BLaER1 (cell line): ENCODE results near the gene TMEM35A.
"Not testable (repeated sequence)": the region's sequence is repeated elsewhere in the genome, so short reads cannot be mapped to it uniquely, and the experiment has no call there.

Experiments used
- H3K27ac ChIP-seq: shearing (Covaris generic); formaldehyde crosslinking; 2 replicates; pipeline ENCODE4 v1.8.1; 2022
- H3K27me3 ChIP-seq: shearing (Covaris generic); formaldehyde crosslinking; 2 replicates; pipeline ENCODE4 v1.8.1; 2022
- H3K36me3 ChIP-seq: shearing (Covaris generic); formaldehyde crosslinking; 2 replicates; pipeline ENCODE4 v1.8.1; 2022
- H3K4me1 ChIP-seq: shearing (Covaris generic); formaldehyde crosslinking; 2 replicates; pipeline ENCODE4 v1.8.1; 2022
- H3K4me2 ChIP-seq: shearing (Covaris generic); formaldehyde crosslinking; 2 replicates; pipeline ENCODE4 v1.8.1; 2022
- H3K4me3 ChIP-seq: shearing (Covaris generic); formaldehyde crosslinking; 2 replicates; pipeline ENCODE4 v1.8.1; 2022
- H3K9ac ChIP-seq: shearing (Covaris generic); formaldehyde crosslinking; 2 replicates; pipeline ENCODE4 v1.8.1; 2022
- H3K9me3 ChIP-seq: shearing (Covaris generic); formaldehyde crosslinking; 2 replicates; pipeline ENCODE4 v1.8.1; 2022
- H4K20me1 ChIP-seq: shearing (Covaris generic); formaldehyde crosslinking; 2 replicates; pipeline ENCODE4 v1.8.1; 2022
- Cebpa-rat ChIP-seq: shearing (Covaris generic); IDR thresholded peaks from 2 replicates; pipeline ENCODE4 v1.8.1; 2022

TMEM35A gene

GRCh38 chrX:101078716-101079598 is at the start of gene TMEM35A:
TSS of gene TMEM35A (plus strand) at chrX:101078879. CDS start at chrX:101079003, 124 bp downstream.
- Histone ChIP-seq H3K27me3 (no peaks in the 10 kb centered on the region), H3K4me3 (no peak within 1 kb of the TSS), H4K20me1 (no peaks in the 10 kb centered on the region), H3K36me3 (no peaks in the 10 kb centered on the region), H3K4me1 (no peaks in the 10 kb centered on the region), H3K27ac (no peak within 1 kb of the TSS), H3K9ac (no peak within 1 kb of the TSS), H3K4me2 (no peak within 1 kb of the TSS), H3K9me3 (0 out of 2 replicates have a peak, but pooled peaks cover 3% of the 10 kb centered on the region)
- TF ChIP-seq Cebpa-rat: no peak

GRCh38 chrX:101029665-101030064 is 49.0 kb upstream of the TMEM35A start:
- H3K36me3 ChIP-seq: peaks cover 65% of the 10 kb centered on the region
- no peak overlapping the region for H3K4me2 ChIP-seq
- no peaks in the 10 kb centered on the region for H3K27me3 ChIP-seq
- H4K20me1 ChIP-seq: no peaks in the 10 kb centered on the region
- no peak overlapping the region for H3K27ac ChIP-seq
- H3K9me3 ChIP-seq: no peaks in the 10 kb centered on the region
- TF ChIP-seq Cebpa-rat: no peak
- no peak overlapping the region for H3K9ac ChIP-seq
- no peak overlapping the region for H3K4me3 ChIP-seq
- H3K4me1 ChIP-seq: no peaks in the 10 kb centered on the region

- H3K36me3 ChIP-seq: peaks cover 75% of the 10 kb centered on the region
- no peak overlapping the region for H3K9ac ChIP-seq
- no peak for TF ChIP-seq Cebpa-rat
- H3K9me3 ChIP-seq: no peaks in the 10 kb centered on the region
- H4K20me1 ChIP-seq: no peaks in the 10 kb centered on the region
- no peak overlapping the region for H3K4me3 ChIP-seq
- no peak overlapping the region for H3K27ac ChIP-seq
- H3K4me1 ChIP-seq: no peaks in the 10 kb centered on the region
- no peaks in the 10 kb centered on the region for H3K27me3 ChIP-seq
- no peak overlapping the region for H3K4me2 ChIP-seq
Observed at GRCh38 chrX:101037231-101037630, 41.4 kb upstream of the TMEM35A start.

GRCh38 chrX:101040197-101040596 is 38.5 kb upstream of the TMEM35A start:
- Histone ChIP-seq H3K9ac (no peak overlapping the region), H3K4me2 (no peak overlapping the region), H3K9me3 (no peaks in the 10 kb centered on the region), H3K27ac (no peak overlapping the region), H3K27me3 (no peaks in the 10 kb centered on the region), H4K20me1 (no peaks in the 10 kb centered on the region), H3K4me3 (no peak overlapping the region), H3K36me3 (peaks cover 63% of the 10 kb centered on the region), H3K4me1 (no peaks in the 10 kb centered on the region)
- TF ChIP-seq Cebpa-rat: no peak

GRCh38 chrX:101051153-101051548 is 27.5 kb upstream of the TMEM35A start:
- no peak for TF ChIP-seq Cebpa-rat
- Histone ChIP-seq H3K4me3 (peak overlapping the region; percentile 69), H3K36me3 (no peaks in the 10 kb centered on the region), H4K20me1 (no peaks in the 10 kb centered on the region), H3K27me3 (no peaks in the 10 kb centered on the region), H3K9ac (peak overlapping the region; percentile 78), H3K9me3 (no peaks in the 10 kb centered on the region), H3K4me2 (peak overlapping the region; percentile 70), H3K27ac (peak overlapping the region; percentile 82), H3K4me1 (0 out of 2 replicates have a peak, but pooled peaks cover 6% of the 10 kb centered on the region)

- peak within 1 kb of the TSS; percentile 78 for H3K9ac ChIP-seq
- peak within 1 kb of the TSS; percentile 70 for H3K4me2 ChIP-seq
- H3K36me3 ChIP-seq: no peaks in the 10 kb centered on the region
- 0 out of 2 replicates have a peak, but pooled peaks cover 6% of the 10 kb centered on the region for H3K4me1 ChIP-seq
- peak within 1 kb of the TSS; percentile 82 for H3K27ac ChIP-seq
- H3K27me3 ChIP-seq: no peaks in the 10 kb centered on the region
- no peaks in the 10 kb centered on the region for H4K20me1 ChIP-seq
- no peaks in the 10 kb centered on the region for H3K9me3 ChIP-seq
- no peak for TF ChIP-seq Cebpa-rat
- peak within 1 kb of the TSS; percentile 69 for H3K4me3 ChIP-seq
Observed at GRCh38 chrX:101051549-101052302, 27.0 kb upstream of the TMEM35A start, which contains the start of gene TRMT2B. TSS of gene TRMT2B (minus strand) at chrX:101052111. CDS start at chrX:101042289, 9,822 bp downstream.

- not testable (repeated sequence) for H3K9ac ChIP-seq, H3K4me2 ChIP-seq, H3K27me3 ChIP-seq, H4K20me1 ChIP-seq, H3K4me3 ChIP-seq, H3K36me3 ChIP-seq, H3K4me1 ChIP-seq, H3K9me3 ChIP-seq, H3K27ac ChIP-seq
Observed at GRCh38 chrX:101056551-101056950, 22.1 kb upstream of the TMEM35A start.

- Histone ChIP-seq H3K4me2 (no peak overlapping the region), H4K20me1 (no peaks in the 10 kb centered on the region), H3K9me3 (no peaks in the 10 kb centered on the region), H3K4me3 (no peak overlapping the region), H3K4me1 (no peaks in the 10 kb centered on the region), H3K36me3 (no peaks in the 10 kb centered on the region), H3K9ac (no peak overlapping the region), H3K27me3 (no peaks in the 10 kb centered on the region), H3K27ac (no peak overlapping the region)
- TF ChIP-seq Cebpa-rat: no peak
Observed at GRCh38 chrX:101057093-101057714, 21.5 kb upstream of the TMEM35A start.

GRCh38 chrX:101062176-101062575 is 16.5 kb upstream of the TMEM35A start:
- no peak overlapping the region for H3K4me3 ChIP-seq
- H4K20me1 ChIP-seq: no peaks in the 10 kb centered on the region
- H3K4me2 ChIP-seq: no peak overlapping the region
- H3K9ac ChIP-seq: no peak overlapping the region
- no peaks in the 10 kb centered on the region for H3K36me3 ChIP-seq
- no peaks in the 10 kb centered on the region for H3K9me3 ChIP-seq
- H3K27ac ChIP-seq: no peak overlapping the region
- TF ChIP-seq Cebpa-rat: no peak
- H3K27me3 ChIP-seq: no peaks in the 10 kb centered on the region
- H3K4me1 ChIP-seq: no peaks in the 10 kb centered on the region
